Loucy (cell line): Measurements from ENCODE around the gene MARCKS.

Experiments used
- H2AFZ ChIP-seq: fragments of 200-600 bp; sonication (generic); 2 replicates; pipeline ENCODE4 v1.6.0; 2016; ENCODE audit warnings: antibody characterized with exemption, mild to moderate bottlenecking, low read length, moderate library complexity
- H3F3A ChIP-seq: fragments of 200-600 bp; 2 replicates; pipeline ENCODE4 v1.6.0; 2016; ENCODE audit warnings: antibody characterized with exemption, low read depth, mild to moderate bottlenecking
- H3K27me3 ChIP-seq: fragments of 200-600 bp; sonication (generic); 2 replicates; pipeline ENCODE4 v1.6.1; 2014; ENCODE audit warnings: low read length, mild to moderate bottlenecking; ENCODE audit not compliant: insufficient read depth, poor library complexity, severe bottlenecking
- H3K36me3 ChIP-seq: fragments of 200-600 bp; sonication (generic); 2 replicates; pipeline ENCODE4 v1.6.1; 2016; ENCODE audit warnings: low read length; ENCODE audit not compliant: insufficient read depth
- H3K4me1 ChIP-seq: fragments of 200-600 bp; sonication (generic); 2 replicates; pipeline ENCODE4 v1.5.1; 2014; ENCODE audit warnings: low read length, mild to moderate bottlenecking; ENCODE audit not compliant: insufficient read depth, poor library complexity, severe bottlenecking
- H3K4me2 ChIP-seq: fragments of 200-600 bp; sonication (generic); 2 replicates; pipeline ENCODE4 v1.6.0; 2014; ENCODE audit warnings: antibody characterized with exemption, low read length, low read depth, mild to moderate bottlenecking; ENCODE audit not compliant: poor library complexity, severe bottlenecking
- H3K4me3 ChIP-seq: fragments of 200-600 bp; sonication (generic); 2 replicates; pipeline ENCODE4 v1.5.1; 2014; ENCODE audit warnings: low read length, mild to moderate bottlenecking, mixed read lengths; ENCODE audit not compliant: poor library complexity, severe bottlenecking
- H3K79me2 ChIP-seq: fragments of 200-600 bp; sonication (generic); 2 replicates; pipeline ENCODE4 v1.6.1; 2014; ENCODE audit warnings: low read length; ENCODE audit not compliant: insufficient read depth
- H3K9ac ChIP-seq: fragments of 200-600 bp; sonication (generic); 2 replicates; pipeline ENCODE4 v1.6.0; 2014; ENCODE audit warnings: mild to moderate bottlenecking, low read depth, low read length, moderate library complexity; ENCODE audit not compliant: poor library complexity, severe bottlenecking
- H3K9me2 ChIP-seq: fragments of 200-600 bp; sonication (generic); replicated peaks from 2 replicates; pipeline ENCODE4 v1.6.1; 2016; ENCODE audit warnings: low read depth, low read length, mixed read lengths
- H3K9me3 ChIP-seq: fragments of 200-600 bp; sonication (generic); 2 replicates; pipeline ENCODE4 v1.6.1; 2014; ENCODE audit warnings: mild to moderate bottlenecking, antibody characterized with exemption, low read length, low read depth; ENCODE audit not compliant: insufficient read depth
- H4K20me1 ChIP-seq: fragments of 200-600 bp; sonication (generic); 2 replicates; pipeline ENCODE4 v1.6.0; 2014; ENCODE audit warnings: antibody characterized with exemption, low read length, mild to moderate bottlenecking; ENCODE audit not compliant: insufficient read depth, poor library complexity, severe bottlenecking
- EZH2phosphoT487 ChIP-seq: fragments of 200-600 bp; IDR thresholded peaks from 2 replicates; pipeline ENCODE4 v1.6.1; 2018; ENCODE audit warnings: antibody characterized with exemption, mild to moderate bottlenecking, moderate library complexity, borderline replicate concordance
- TF ChIP-seq, protein P1 (sequence below): fragments of 200-600 bp; sonication (generic); conservative IDR thresholded peaks from 2 replicates; pipeline ENCODE4 v1.5.1; 2014; ENCODE audit warnings: mild to moderate bottlenecking, antibody characterized with exemption, low read length

The MARCKS gene

DNA sequence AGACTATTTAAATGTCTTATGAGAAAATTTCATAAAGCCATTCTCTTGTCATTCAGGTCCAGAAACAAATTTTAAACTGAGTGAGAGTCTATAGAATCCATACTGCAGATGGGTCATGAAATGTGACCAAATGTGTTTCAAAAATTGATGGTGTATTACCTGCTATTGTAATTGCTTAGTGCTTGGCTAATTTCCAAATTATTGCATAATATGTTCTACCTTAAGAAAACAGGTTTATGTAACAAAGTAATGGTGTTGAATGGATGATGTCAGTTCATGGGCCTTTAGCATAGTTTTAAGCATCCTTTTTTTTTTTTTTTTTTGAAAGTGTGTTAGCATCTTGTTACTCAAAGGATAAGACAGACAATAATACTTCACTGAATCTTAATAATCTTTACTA, 5.0 kb downstream of the MARCKS start:
- Histone ChIP-seq H3K4me2 (no peak overlapping the region), H3K9ac (no peak overlapping the region), H3K4me3 (no peak overlapping the region), H2AFZ (no peak overlapping the region), H3K36me3 (no peaks in the 10 kb centered on the region), H3K9me2 (no peaks in the 10 kb centered on the region), H3K79me2 (no peaks in the 10 kb centered on the region), H3F3A (no peaks in the 10 kb centered on the region), H3K27me3 (no peaks in the 10 kb centered on the region), H4K20me1 (no peaks in the 10 kb centered on the region), H3K9me3 (no peaks in the 10 kb centered on the region), H3K4me1 (no peaks in the 10 kb centered on the region)
- no peak for TF ChIP-seq EZH2phosphoT487
- TF ChIP-seq, protein P1, sequence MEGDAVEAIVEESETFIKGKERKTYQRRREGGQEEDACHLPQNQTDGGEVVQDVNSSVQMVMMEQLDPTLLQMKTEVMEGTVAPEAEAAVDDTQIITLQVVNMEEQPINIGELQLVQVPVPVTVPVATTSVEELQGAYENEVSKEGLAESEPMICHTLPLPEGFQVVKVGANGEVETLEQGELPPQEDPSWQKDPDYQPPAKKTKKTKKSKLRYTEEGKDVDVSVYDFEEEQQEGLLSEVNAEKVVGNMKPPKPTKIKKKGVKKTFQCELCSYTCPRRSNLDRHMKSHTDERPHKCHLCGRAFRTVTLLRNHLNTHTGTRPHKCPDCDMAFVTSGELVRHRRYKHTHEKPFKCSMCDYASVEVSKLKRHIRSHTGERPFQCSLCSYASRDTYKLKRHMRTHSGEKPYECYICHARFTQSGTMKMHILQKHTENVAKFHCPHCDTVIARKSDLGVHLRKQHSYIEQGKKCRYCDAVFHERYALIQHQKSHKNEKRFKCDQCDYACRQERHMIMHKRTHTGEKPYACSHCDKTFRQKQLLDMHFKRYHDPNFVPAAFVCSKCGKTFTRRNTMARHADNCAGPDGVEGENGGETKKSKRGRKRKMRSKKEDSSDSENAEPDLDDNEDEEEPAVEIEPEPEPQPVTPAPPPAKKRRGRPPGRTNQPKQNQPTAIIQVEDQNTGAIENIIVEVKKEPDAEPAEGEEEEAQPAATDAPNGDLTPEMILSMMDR, result no peak

DNA sequence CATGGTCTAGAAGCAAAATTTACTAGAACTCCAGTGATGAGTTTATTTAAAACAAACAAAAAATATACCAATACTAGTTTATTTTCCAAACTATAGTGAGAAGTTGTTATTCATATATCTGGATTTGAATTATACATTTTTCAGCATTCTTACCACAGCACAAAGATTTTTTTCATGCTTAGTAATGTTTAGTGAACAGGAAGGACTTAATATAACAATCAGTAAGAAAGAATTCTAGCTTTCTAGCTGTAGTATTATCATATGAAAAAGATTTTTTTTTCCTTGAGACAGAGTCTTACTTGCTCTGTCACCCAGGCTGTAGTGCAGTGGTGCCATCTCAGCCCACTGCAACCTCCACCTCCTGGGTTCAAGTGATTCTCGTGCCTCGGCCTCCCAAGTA, 13.8 kb downstream of the MARCKS start:
- Histone ChIP-seq H3K79me2 (peaks cover 19% of the 10 kb centered on the region), H3K9me2 (no peaks in the 10 kb centered on the region), H3K4me2 (peak overlapping the region; percentile 67), H3K9me3 (no peaks in the 10 kb centered on the region), H3K27me3 (no peaks in the 10 kb centered on the region), H3K4me1 (peaks cover 13% of the 10 kb centered on the region), H3K36me3 (no peaks in the 10 kb centered on the region), H3K4me3 (peak overlapping the region; percentile 73), H3K9ac (peak overlapping the region; percentile 44), H2AFZ (no peak overlapping the region), H3F3A (no peaks in the 10 kb centered on the region), H4K20me1 (no peaks in the 10 kb centered on the region)
- TF ChIP-seq, protein P1, result no peak

DNA sequence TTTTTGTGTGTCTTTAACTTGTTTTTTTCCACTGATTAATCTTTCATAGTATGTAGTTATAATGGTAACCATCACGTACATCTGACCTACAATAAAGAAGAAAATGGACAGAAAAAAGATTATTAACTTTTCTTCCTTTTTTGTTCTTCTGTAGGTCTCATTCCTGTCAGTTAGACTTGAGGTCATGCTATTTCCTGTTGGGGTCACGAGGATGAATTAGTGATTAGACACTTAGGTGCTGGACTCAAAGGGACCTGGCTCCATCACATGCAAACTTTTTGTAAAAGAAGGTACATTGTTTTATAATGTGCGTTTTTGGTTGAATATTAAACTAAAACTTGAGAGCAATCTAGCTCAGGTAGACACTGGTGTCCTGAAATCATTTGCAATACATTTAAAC, 14.8 kb downstream of the MARCKS start:
- no peaks in the 10 kb centered on the region for H4K20me1 ChIP-seq
- H3F3A ChIP-seq, result no peaks in the 10 kb centered on the region
- TF ChIP-seq, protein P1, result no peak
- TF ChIP-seq EZH2phosphoT487, result no peak
- no peaks in the 10 kb centered on the region for H3K9me3 ChIP-seq
- peaks cover 13% of the 10 kb centered on the region for H3K4me1 ChIP-seq
- no peaks in the 10 kb centered on the region for H3K9me2 ChIP-seq
- no peaks in the 10 kb centered on the region for H3K36me3 ChIP-seq
- H3K4me2 ChIP-seq, result peak overlapping the region; percentile 67
- peak overlapping the region; percentile 75 for H3K9ac ChIP-seq
- H3K27me3 ChIP-seq, result no peaks in the 10 kb centered on the region
- peak overlapping the region; percentile 25; the same call in 1 of the 2 replicates for H2AFZ ChIP-seq
- peaks cover 19% of the 10 kb centered on the region for H3K79me2 ChIP-seq
- H3K4me3 ChIP-seq, result peak overlapping the region; percentile 73
